Right ventricle myocardium inferior (tissue), 1 donor: ENCODE data around the gene COMTD1. TPM values are rescaled to one million over a fixed set of nuclear protein-coding genes. Genes with fewer than 3 reads are reported as not detected.

Experiments
- ATAC-seq: fragments of 200-7000 bp; cut with Tn5 transposase; one replicate; pipeline ENCODE4 v1.9.1; 2020; ENCODE audit warnings: mild to moderate bottlenecking, moderate library complexity
- DNase-seq: peaks from one replicate; pipeline ENCODE4 v3.0.0; 2021; ENCODE audit errors: missing footprints
- intact Hi-C: fragments of 100-400 bp; cut with DNase I; formaldehyde crosslinking; loops from one replicate; pipeline ENCODE4 v1.11.0; 2022
- long read RNA-seq: library from polyadenylated mRNA; unstranded; transcript quantifications from one replicate; pipeline ENCODE4 v2.0.0, GENCODE V29; 2021
- total RNA-seq: library from RNA; stranded (reverse); fragmentation: NEBNext Ultra II Directional; extraction: Animal tissue kit (Norgen Biotek cat#: 25700); gene quantifications from one replicate; pipeline ENCODE4 v1.2.1, GENCODE V29; 2021
- donor health status: DM: no; HTN: yes; CAD: no; lungs with severe emphysema.

COMTD1 gene
- total RNA-seq: 32.3 TPM
- long read RNA-seq, partial matches to known transcripts: 5 of 30 reads
- long read RNA-seq, other reads (novel, unspliced or antisense): 19 of 30 reads

- intact Hi-C loops: loop anchor here (2.0 to 10.0 kb wide), 7 partner anchors 47 to 1081 kb away; partner anchors contain the start of genes ADK, AP3M1 and KAT6B
- DNase-seq (peak; percentile 98), ATAC-seq (peak; percentile 83)
These were observed at the start of gene COMTD1 for GRCh38 chr10:75235375-75236177. Gene COMTD1 (minus strand): TSS chr10:75235957. CDS start chr10:75235928, 29 bp downstream.

GRCh38 chr10:75283671-75284470 lies 48.1 kb upstream of the COMTD1 start:
- DNase-seq (no peak), ATAC-seq (peak; percentile 62)
- intact Hi-C loops: no loop called here

GRCh38 chr10:75283078-75283670 lies 47.4 kb upstream of the COMTD1 start:
- intact Hi-C loops: no loop called here
- peak; percentile 52 for ATAC-seq
- no peak for DNase-seq

GRCh38 chr10:75281974-75282373 lies 46.2 kb upstream of the COMTD1 start:
- intact Hi-C loops: no loop called here
- no peak for ATAC-seq
- DNase-seq: no peak

- intact Hi-C loops: no loop called here
- DNase-seq (no peak), ATAC-seq (no peak)
These were observed 44.5 kb upstream of the COMTD1 start for GRCh38 chr10:75280236-75280635.

GRCh38 chr10:75276069-75276872 lies 40.5 kb upstream of the COMTD1 start:
- DNase-seq (peak; percentile 61), ATAC-seq (peak; percentile 16)
- intact Hi-C loops: no loop called here

- intact Hi-C loops: no loop called here
- ATAC-seq: peak; percentile 20
- peak; percentile 53 for DNase-seq
These were observed 37.1 kb upstream of the COMTD1 start for GRCh38 chr10:75272896-75273295.

- ATAC-seq (no peak), DNase-seq (no peak)
- intact Hi-C loops: no loop called here
These were observed 36.3 kb upstream of the COMTD1 start for GRCh38 chr10:75272094-75272493.

- intact Hi-C loops: no loop called here
- ATAC-seq (no peak), DNase-seq (no peak)
These were observed 33.8 kb upstream of the COMTD1 start for GRCh38 chr10:75269605-75270004.

- ATAC-seq: no peak
- intact Hi-C loops: no loop called here
- no peak for DNase-seq
These were observed 31.2 kb upstream of the COMTD1 start for GRCh38 chr10:75266945-75267344.

- DNase-seq (no peak), ATAC-seq (no peak)
- intact Hi-C loops: no loop called here
These were observed 30.1 kb upstream of the COMTD1 start for GRCh38 chr10:75265856-75266255.

- ATAC-seq (peak; percentile 48), DNase-seq (no peak)
- intact Hi-C loops: no loop called here
These were observed 28.0 kb upstream of the COMTD1 start for GRCh38 chr10:75263806-75264205.

- intact Hi-C loops: no loop called here
- no peak for ATAC-seq
- no peak for DNase-seq
These were observed 26.3 kb upstream of the COMTD1 start for GRCh38 chr10:75261813-75262705.

GRCh38 chr10:75260990-75261389 lies 25.2 kb upstream of the COMTD1 start:
- intact Hi-C loops: no loop called here
- DNase-seq (no peak), ATAC-seq (no peak)

- intact Hi-C loops: no loop called here
- no peak for ATAC-seq
- DNase-seq: no peak
These were observed 19.0 kb upstream of the COMTD1 start for GRCh38 chr10:75254739-75255138.

- ATAC-seq: no peak
- intact Hi-C loops: no loop called here
- DNase-seq: no peak
These were observed 17.8 kb upstream of the COMTD1 start for GRCh38 chr10:75253281-75254220.

GRCh38 chr10:75250934-75251333 lies 15.2 kb upstream of the COMTD1 start:
- ATAC-seq (no peak), DNase-seq (no peak)
- intact Hi-C loops: no loop called here
